ENCODE data around the gene PRKAR1B.

The PRKAR1B gene

GRCh38 chr7:727104-727805, at the start of gene PRKAR1B:
Gene PRKAR1B, minus strand, starts transcription at chr7:727281. Its CDS starts 15,776 bp downstream, at chr7:711505.
- no peak for DNase-seq (ENCODE audit: low read depth)
- peak within 1 kb of the TSS; percentile 71 for H3K4me3 ChIP-seq (ENCODE audit: low read depth, low read length)

- DNase-seq (ENCODE audit: low read depth), result no peak
These were observed 49.3 kb upstream of the PRKAR1B start for GRCh38 chr7:776381-776780.

GRCh38 chr7:774161-775109, 47.4 kb upstream of the PRKAR1B start:
- DNase-seq (ENCODE audit: low read depth), result no peak

More at GRCh38 chr7:776381-776780, 49.3 kb upstream of the PRKAR1B start:
- no peak overlapping the region for H3K4me3 ChIP-seq (ENCODE audit: low read depth, low read length)

GRCh38 chr7:773622-773915, 46.5 kb upstream of the PRKAR1B start:
- H3K4me3 ChIP-seq (ENCODE audit: low read depth, low read length), result no peak overlapping the region

More at GRCh38 chr7:774161-775109, 47.4 kb upstream of the PRKAR1B start:
- H3K4me3 ChIP-seq (ENCODE audit: low read depth, low read length), result no peak overlapping the region

DNA sequence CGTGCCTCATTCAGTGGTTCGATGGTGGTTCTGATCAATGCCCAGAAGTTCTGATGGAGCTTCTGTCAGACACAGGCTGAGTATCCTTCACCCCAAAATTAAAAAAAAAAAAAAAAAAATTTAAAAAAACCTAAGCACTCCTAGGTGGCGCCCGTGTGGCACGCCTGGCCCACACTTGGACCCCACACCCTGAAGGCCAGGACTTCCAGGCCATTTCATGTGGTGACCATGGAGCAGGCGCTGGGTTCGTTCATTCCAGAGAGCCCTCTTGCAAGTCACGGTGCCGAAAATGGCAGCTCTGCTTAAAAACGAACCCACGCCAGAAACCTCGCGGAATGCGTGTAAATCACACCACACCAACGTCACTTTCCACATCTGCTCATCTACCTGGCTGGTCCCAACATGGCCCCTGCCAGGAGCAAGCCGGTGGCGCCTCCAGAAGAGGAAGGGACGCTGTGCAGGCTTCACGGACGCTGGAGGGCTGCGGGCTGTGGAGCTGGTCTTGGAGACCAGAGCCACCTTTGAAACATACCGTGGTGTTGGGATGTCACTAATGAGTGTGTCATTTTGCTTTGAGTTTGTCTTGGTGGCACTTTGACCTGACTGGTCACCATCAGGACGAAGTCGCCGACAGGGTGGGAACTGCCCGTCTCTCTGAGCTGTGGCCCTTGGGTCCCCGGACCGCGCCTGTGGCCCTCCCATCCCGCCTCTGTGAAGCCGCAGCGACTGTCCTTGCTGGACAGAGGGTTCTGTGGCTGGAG, 46.0 kb upstream of the PRKAR1B start:
- no peak overlapping the region for H3K4me3 ChIP-seq (ENCODE audit: low read depth, low read length)
- no peak for DNase-seq (ENCODE audit: low read depth)

More at GRCh38 chr7:773622-773915, 46.5 kb upstream of the PRKAR1B start:
- no peak for DNase-seq (ENCODE audit: low read depth)

- no peak overlapping the region for H3K4me3 ChIP-seq (ENCODE audit: low read depth, low read length)
- no peak for DNase-seq (ENCODE audit: low read depth)
These were observed 45.3 kb upstream of the PRKAR1B start for GRCh38 chr7:772392-772791.

- DNase-seq (ENCODE audit: low read depth), result no peak
- no peak overlapping the region for H3K4me3 ChIP-seq (ENCODE audit: low read depth, low read length)
These were observed 44.9 kb upstream of the PRKAR1B start for GRCh38 chr7:772005-772294.

DNA sequence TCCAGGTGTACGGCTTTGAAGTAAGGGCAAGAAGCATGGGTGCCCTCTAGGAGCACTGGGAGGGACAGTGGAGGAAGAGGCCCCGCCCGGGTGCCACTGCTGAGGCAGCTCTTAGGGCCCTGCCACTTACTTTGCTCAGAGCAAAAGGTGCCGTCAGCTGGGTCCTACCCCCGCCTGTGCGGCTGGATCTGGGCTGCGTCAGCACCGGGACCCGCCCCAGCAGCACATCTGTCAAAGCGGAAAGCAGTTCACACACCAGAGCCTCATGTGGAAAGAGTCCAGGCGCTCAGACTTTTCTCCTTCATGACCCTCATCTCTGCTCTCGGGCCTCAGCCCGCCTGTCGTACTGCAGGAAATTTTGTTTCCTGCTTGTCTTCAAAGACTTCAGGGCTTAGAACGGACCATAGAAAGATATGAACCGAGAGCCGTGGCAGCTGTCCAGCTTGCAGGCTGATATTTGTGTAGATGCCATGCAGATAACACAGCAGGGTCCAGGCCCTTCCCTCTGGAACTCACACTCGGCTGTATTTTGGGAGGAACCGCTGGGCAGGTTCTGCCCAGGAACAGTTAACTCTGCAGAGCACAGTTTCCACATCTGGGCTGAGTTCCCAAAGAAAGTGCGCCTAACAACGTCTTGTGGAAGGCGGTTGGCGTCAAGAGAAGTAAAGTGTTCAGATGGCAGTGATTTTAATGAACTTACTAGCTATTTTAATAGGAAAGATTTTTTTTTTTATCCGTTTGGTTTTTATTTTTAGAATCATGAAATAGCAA, 44.3 kb upstream of the PRKAR1B start:
- no peak overlapping the region for H3K4me3 ChIP-seq (ENCODE audit: low read depth, low read length)
- DNase-seq (ENCODE audit: low read depth), result no peak

- no peak overlapping the region for H3K4me3 ChIP-seq (ENCODE audit: low read depth, low read length)
These were observed 43.7 kb upstream of the PRKAR1B start for GRCh38 chr7:770741-771166.

GRCh38 chr7:770336-770735, 43.3 kb upstream of the PRKAR1B start:
- H3K4me3 ChIP-seq (ENCODE audit: low read depth, low read length), result no peak overlapping the region
- DNase-seq (ENCODE audit: low read depth), result no peak

More at GRCh38 chr7:770741-771166, 43.7 kb upstream of the PRKAR1B start:
- no peak for DNase-seq (ENCODE audit: low read depth)

GRCh38 chr7:768881-769504, 41.9 kb upstream of the PRKAR1B start:
- H3K4me3 ChIP-seq (ENCODE audit: low read depth, low read length), result no peak overlapping the region
- DNase-seq (ENCODE audit: low read depth), result peak; percentile 43

GRCh38 chr7:767941-768731, 41.1 kb upstream of the PRKAR1B start:
- no peak for DNase-seq (ENCODE audit: low read depth)

GRCh38 chr7:767580-767940, 40.5 kb upstream of the PRKAR1B start:
- H3K4me3 ChIP-seq (ENCODE audit: low read depth, low read length), result no peak overlapping the region
- no peak for DNase-seq (ENCODE audit: low read depth)

More at GRCh38 chr7:767941-768731, 41.1 kb upstream of the PRKAR1B start:
- no peak overlapping the region for H3K4me3 ChIP-seq (ENCODE audit: low read depth, low read length)

DNA sequence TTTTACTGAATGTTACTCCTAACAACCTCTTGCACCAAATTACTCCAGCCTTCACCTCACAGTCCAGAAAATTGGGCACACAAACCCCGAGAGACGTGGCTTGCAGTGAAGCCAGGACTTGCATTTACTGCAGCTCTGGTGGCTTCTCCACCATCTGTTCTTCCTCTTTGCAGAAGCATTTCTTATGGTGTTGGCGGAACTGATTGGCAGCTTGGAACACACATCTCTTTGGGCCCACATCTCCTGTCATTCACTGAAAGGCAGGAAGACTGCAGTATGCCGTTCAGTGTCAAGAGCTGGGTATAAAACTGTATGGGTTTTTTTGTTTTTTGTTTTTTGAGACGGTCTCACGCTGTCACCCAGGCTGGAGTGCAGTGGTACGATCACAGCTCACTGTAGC, 38.3 kb upstream of the PRKAR1B start:
- H3K4me3 ChIP-seq (ENCODE audit: low read depth, low read length), result no peak overlapping the region

GRCh38 chr7:763762-764161, 36.7 kb upstream of the PRKAR1B start:
- DNase-seq (ENCODE audit: low read depth), result no peak
- no peak overlapping the region for H3K4me3 ChIP-seq (ENCODE audit: low read depth, low read length)

More for the DNA sequence above, 38.3 kb upstream of the PRKAR1B start:
- no peak for DNase-seq (ENCODE audit: low read depth)

GRCh38 chr7:762885-763284, 35.8 kb upstream of the PRKAR1B start:
- DNase-seq (ENCODE audit: low read depth), result no peak
- no peak overlapping the region for H3K4me3 ChIP-seq (ENCODE audit: low read depth, low read length)

GRCh38 chr7:761631-762030, 34.5 kb upstream of the PRKAR1B start:
- H3K4me3 ChIP-seq (ENCODE audit: low read depth, low read length), result no peak overlapping the region
- no peak for DNase-seq (ENCODE audit: low read depth)

GRCh38 chr7:761101-761500, 34.0 kb upstream of the PRKAR1B start:
- H3K4me3 ChIP-seq (ENCODE audit: low read depth, low read length), result no peak overlapping the region
- DNase-seq (ENCODE audit: low read depth), result no peak

All from skeletal muscle cell (primary cell).